ENCODE measurements around the gene LITAF.

Gene LITAF

DNA sequence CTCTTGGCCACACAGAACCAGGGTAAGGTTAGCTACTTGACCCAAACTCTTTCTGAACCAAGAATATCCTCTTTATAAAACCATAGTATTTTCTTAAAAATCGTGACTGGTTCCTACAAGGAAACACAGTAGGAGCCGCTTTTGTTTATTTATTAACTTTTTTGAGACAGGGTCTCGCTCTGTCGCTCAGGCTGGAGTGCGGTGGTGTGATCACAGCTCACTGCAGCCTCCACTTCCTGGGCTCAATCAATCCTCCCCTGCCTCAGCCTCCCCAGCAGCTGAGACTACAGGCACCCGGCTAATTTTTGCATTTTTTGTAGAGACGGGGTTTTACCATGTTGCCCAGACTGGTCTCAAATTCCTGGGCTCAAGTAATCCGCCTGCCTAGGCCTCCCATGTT, 14.7 kb upstream of the LITAF start:
- no peak overlapping the region for H3K4me3 ChIP-seq (ENCODE audit: low read length, poor library complexity, severe bottlenecking)
- no peaks in the 10 kb centered on the region for H3K79me2 ChIP-seq (ENCODE audit: insufficient read depth, low read length)
- TF ChIP-seq, protein P1, sequence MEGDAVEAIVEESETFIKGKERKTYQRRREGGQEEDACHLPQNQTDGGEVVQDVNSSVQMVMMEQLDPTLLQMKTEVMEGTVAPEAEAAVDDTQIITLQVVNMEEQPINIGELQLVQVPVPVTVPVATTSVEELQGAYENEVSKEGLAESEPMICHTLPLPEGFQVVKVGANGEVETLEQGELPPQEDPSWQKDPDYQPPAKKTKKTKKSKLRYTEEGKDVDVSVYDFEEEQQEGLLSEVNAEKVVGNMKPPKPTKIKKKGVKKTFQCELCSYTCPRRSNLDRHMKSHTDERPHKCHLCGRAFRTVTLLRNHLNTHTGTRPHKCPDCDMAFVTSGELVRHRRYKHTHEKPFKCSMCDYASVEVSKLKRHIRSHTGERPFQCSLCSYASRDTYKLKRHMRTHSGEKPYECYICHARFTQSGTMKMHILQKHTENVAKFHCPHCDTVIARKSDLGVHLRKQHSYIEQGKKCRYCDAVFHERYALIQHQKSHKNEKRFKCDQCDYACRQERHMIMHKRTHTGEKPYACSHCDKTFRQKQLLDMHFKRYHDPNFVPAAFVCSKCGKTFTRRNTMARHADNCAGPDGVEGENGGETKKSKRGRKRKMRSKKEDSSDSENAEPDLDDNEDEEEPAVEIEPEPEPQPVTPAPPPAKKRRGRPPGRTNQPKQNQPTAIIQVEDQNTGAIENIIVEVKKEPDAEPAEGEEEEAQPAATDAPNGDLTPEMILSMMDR (conservative IDR thresholded peaks at IDR 0.05; ENCODE audit: low read length) = no peak
- TF ChIP-seq EZH2phosphoT487 (IDR thresholded peaks at IDR 0.05; ENCODE audit: borderline replicate concordance) = no peak
- no peaks in the 10 kb centered on the region for H3K9me2 ChIP-seq (replicated peaks; ENCODE audit: low read depth, low read length)
- no peak overlapping the region for H3K4me2 ChIP-seq (ENCODE audit: low read depth, low read length, poor library complexity, severe bottlenecking)
- peaks cover 3% of the 10 kb centered on the region for H3K4me1 ChIP-seq (ENCODE audit: insufficient read depth, low read length, poor library complexity, severe bottlenecking)
- H3K36me3 ChIP-seq (ENCODE audit: insufficient read depth, low read length) = no peaks in the 10 kb centered on the region
- H4K20me1 ChIP-seq (ENCODE audit: insufficient read depth, low read length, poor library complexity, severe bottlenecking) = no peaks in the 10 kb centered on the region
- H3F3A ChIP-seq (ENCODE audit: low read depth) = no peaks in the 10 kb centered on the region
- H3K9ac ChIP-seq (ENCODE audit: low read depth, low read length, poor library complexity, severe bottlenecking) = no peak overlapping the region
- H3K27me3 ChIP-seq (ENCODE audit: insufficient read depth, low read length, poor library complexity, severe bottlenecking) = no peaks in the 10 kb centered on the region
- H3K9me3 ChIP-seq (ENCODE audit: insufficient read depth, low read depth, low read length) = no peaks in the 10 kb centered on the region
- H2AFZ ChIP-seq (ENCODE audit: low read length) = no peak overlapping the region

GRCh38 chr16:11599579-11599978, 12.9 kb upstream of the LITAF start:
- Histone ChIP-seq H3K9ac (ENCODE audit: low read depth, low read length, poor library complexity, severe bottlenecking) (no peak overlapping the region), H2AFZ (ENCODE audit: low read length) (no peak overlapping the region), H4K20me1 (ENCODE audit: insufficient read depth, low read length, poor library complexity, severe bottlenecking) (no peaks in the 10 kb centered on the region), H3K36me3 (ENCODE audit: insufficient read depth, low read length) (no peaks in the 10 kb centered on the region), H3K4me1 (ENCODE audit: insufficient read depth, low read length, poor library complexity, severe bottlenecking) (peaks cover 3% of the 10 kb centered on the region), H3F3A (ENCODE audit: low read depth) (no peaks in the 10 kb centered on the region), H3K79me2 (ENCODE audit: insufficient read depth, low read length) (no peaks in the 10 kb centered on the region), H3K27me3 (ENCODE audit: insufficient read depth, low read length, poor library complexity, severe bottlenecking) (no peaks in the 10 kb centered on the region), H3K4me3 (ENCODE audit: low read length, poor library complexity, severe bottlenecking) (no peak overlapping the region), H3K9me3 (ENCODE audit: insufficient read depth, low read depth, low read length) (no peaks in the 10 kb centered on the region), H3K9me2 (replicated peaks; ENCODE audit: low read depth, low read length) (no peaks in the 10 kb centered on the region), H3K4me2 (ENCODE audit: low read depth, low read length, poor library complexity, severe bottlenecking) (no peak overlapping the region)
- TF ChIP-seq, protein P1 (conservative IDR thresholded peaks at IDR 0.05; ENCODE audit: low read length) = no peak
- TF ChIP-seq EZH2phosphoT487 (IDR thresholded peaks at IDR 0.05; ENCODE audit: borderline replicate concordance) = no peak

GRCh38 chr16:11597235-11598095, 10.7 kb upstream of the LITAF start:
- TF ChIP-seq, protein P1 (conservative IDR thresholded peaks at IDR 0.05; ENCODE audit: low read length) = no peak
- H3K4me3 ChIP-seq (ENCODE audit: low read length, poor library complexity, severe bottlenecking) = no peak overlapping the region
- H3F3A ChIP-seq (ENCODE audit: low read depth) = no peaks in the 10 kb centered on the region

More at GRCh38 chr16:11597235-11598095, 10.7 kb upstream of the LITAF start:
- no peaks in the 10 kb centered on the region for H3K9me2 ChIP-seq (replicated peaks; ENCODE audit: low read depth, low read length)
- no peaks in the 10 kb centered on the region for H3K9me3 ChIP-seq (ENCODE audit: insufficient read depth, low read depth, low read length)
- H3K36me3 ChIP-seq (ENCODE audit: insufficient read depth, low read length) = no peaks in the 10 kb centered on the region
- no peaks in the 10 kb centered on the region for H3K79me2 ChIP-seq (ENCODE audit: insufficient read depth, low read length)
- H3K9ac ChIP-seq (ENCODE audit: low read depth, low read length, poor library complexity, severe bottlenecking) = no peak overlapping the region
- peaks cover 3% of the 10 kb centered on the region for H3K4me1 ChIP-seq (ENCODE audit: insufficient read depth, low read length, poor library complexity, severe bottlenecking)
- no peak overlapping the region for H2AFZ ChIP-seq (ENCODE audit: low read length)
- H4K20me1 ChIP-seq (ENCODE audit: insufficient read depth, low read length, poor library complexity, severe bottlenecking) = no peaks in the 10 kb centered on the region
- H3K27me3 ChIP-seq (ENCODE audit: insufficient read depth, low read length, poor library complexity, severe bottlenecking) = no peaks in the 10 kb centered on the region
- H3K4me2 ChIP-seq (ENCODE audit: low read depth, low read length, poor library complexity, severe bottlenecking) = no peak overlapping the region

Measured in Loucy (cell line).